ENCODE measurements around the gene FILIP1.

DNA sequence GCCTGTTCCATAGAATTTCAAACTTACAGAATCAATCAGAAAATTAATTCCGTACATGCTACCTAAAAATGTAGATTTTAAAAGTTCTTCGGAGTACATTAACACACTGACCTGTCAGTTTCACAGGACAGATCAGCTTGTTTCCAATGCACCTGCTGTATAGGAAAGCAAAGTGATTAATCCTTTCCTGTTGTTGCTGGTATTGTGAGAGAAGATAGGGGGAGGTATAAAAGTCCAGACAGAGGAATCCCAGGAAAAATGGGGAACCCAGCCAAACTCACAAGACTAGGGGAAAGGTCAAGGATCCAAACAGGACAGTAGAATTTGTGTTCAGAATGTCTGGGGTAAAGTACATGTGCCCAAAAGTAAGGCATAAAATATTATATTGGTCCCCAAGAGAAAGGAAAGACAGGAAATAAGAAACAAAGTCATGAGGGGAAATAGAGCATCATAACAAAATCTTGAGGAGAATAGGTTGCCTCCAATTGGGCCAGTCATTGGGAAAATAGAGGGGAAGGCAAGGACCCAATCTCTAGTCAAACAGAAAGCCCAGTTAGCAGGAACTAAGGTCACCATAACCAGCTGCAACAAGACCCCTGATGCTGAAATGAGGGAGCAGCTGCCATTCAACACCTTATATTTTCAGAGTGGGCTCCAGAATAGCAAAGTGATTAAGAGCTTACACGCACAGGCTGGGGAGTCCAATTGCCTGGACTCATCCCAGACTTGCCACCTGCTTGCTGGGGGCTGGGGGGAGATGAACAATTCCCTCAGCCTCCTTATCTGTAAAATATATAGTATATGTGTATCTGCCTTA lies 10.3 kb downstream of the FILIP1 start:
- TF ChIP-seq YY1 (IDR thresholded peaks at IDR 0.05; ENCODE audit: insufficient read depth, insufficient read length) (no peak), ZNF274 (IDR thresholded peaks at IDR 0.05; ENCODE audit: low read depth, low read length) (no peak)
